22Rv1 (cell line): ENCODE data around the gene TMEM254.

Experiments
- CTCF ChIP-seq: fragments of 450-650 bp; IDR thresholded peaks from 2 replicates; pipeline ENCODE4 v1.5.1; 2017; ENCODE audit warnings: mild to moderate bottlenecking
- ZFX ChIP-seq: fragments of 450-650 bp; IDR thresholded peaks from 2 replicates; pipeline ENCODE4 v1.6.1; 2017; ENCODE audit warnings: antibody characterized with exemption, borderline replicate concordance

- no peak for TF ChIP-seq CTCF
- no peak for TF ChIP-seq ZFX
Observed at GRCh38 chr10:80068270-80068669, 10.2 kb upstream of the TMEM254 start.
